GM12892 (cell line): ENCODE data around the gene ZNF442.

ENCODE experiments used
- POLR2A ChIP-seq: IDR thresholded peaks from 2 replicates; pipeline ENCODE4 v1.6.1; 2011; ENCODE audit warnings: low read depth, low read length, control low read depth
- POLR2AphosphoS5 ChIP-seq: IDR thresholded peaks from 2 replicates; pipeline ENCODE4 v1.6.1; 2011; ENCODE audit warnings: low read depth, low read length, control low read depth
- TAF1 ChIP-seq: IDR thresholded peaks from 2 replicates; pipeline ENCODE4 v1.6.1; 2011; ENCODE audit warnings: low read depth, mild to moderate bottlenecking, control low read depth, low read length, borderline replicate concordance

DNA sequence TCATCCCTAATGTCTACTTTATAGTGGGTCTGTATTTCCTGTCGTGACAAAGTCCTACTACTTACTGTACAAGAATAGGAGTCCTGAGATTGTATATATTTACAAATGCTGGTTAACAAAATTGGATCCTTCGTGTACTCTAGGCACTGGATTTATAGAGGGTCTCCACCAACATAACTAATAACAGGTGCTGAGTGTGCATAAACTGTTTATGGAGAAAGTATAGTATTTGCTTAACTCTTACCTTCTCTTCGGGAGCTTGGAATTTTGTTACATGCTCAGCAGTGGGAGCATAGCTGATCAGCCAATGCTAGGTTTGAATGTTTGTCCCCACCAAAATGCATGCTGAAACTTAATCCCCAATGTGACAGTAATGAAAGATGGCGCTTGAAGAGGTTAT lies 12.1 kb downstream of the ZNF442 start:
- no peak for TF ChIP-seq POLR2A
- no peak for TF ChIP-seq POLR2AphosphoS5
- no peak for TF ChIP-seq TAF1
